ENCODE data around the gene HSD17B3.

DNA sequence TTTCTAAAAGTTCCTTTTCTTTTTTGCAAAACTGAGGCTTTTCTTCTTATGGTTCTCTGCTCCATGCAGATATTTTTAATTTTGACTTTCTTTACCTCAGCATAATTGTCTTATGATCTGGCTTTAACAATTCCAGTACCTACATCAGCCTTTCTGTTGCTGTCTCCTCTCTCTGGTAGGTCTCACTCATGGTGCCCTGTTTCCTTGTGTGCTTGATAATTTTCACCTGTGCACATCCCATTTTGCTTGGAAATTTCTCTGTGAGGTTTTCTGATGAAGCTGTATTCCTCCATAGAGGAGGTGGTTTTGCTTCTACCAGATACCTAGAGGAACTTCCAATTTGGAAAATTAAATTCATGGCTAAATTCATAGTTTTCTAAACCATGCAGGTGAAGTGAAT is 2.3 kb upstream of the HSD17B3 start:
- TF ChIP-seq, protein P1, sequence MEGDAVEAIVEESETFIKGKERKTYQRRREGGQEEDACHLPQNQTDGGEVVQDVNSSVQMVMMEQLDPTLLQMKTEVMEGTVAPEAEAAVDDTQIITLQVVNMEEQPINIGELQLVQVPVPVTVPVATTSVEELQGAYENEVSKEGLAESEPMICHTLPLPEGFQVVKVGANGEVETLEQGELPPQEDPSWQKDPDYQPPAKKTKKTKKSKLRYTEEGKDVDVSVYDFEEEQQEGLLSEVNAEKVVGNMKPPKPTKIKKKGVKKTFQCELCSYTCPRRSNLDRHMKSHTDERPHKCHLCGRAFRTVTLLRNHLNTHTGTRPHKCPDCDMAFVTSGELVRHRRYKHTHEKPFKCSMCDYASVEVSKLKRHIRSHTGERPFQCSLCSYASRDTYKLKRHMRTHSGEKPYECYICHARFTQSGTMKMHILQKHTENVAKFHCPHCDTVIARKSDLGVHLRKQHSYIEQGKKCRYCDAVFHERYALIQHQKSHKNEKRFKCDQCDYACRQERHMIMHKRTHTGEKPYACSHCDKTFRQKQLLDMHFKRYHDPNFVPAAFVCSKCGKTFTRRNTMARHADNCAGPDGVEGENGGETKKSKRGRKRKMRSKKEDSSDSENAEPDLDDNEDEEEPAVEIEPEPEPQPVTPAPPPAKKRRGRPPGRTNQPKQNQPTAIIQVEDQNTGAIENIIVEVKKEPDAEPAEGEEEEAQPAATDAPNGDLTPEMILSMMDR (IDR thresholded peaks at IDR 0.05 in 2 of 3, conservative IDR thresholded peaks at IDR 0.05 in 1 of 3; ENCODE audit: control insufficient read depth in 2 of 3, extremely low read depth in 1 of 3, insufficient read depth in 1 of 3, low read depth in 3 of 3, low read length in 3 of 3) = no peak
- TF ChIP-seq SREBF2 (IDR thresholded peaks at IDR 0.05; ENCODE audit: low read length) (no peak), ZNF24 (IDR thresholded peaks at IDR 0.05) (no peak), EP300 (IDR thresholded peaks at IDR 0.05; ENCODE audit: borderline replicate concordance in 1 of 2, control insufficient read depth in 1 of 2, low read depth in 2 of 2, low read length in 2 of 2) (no peak)
- TF ChIP-seq, protein P2, sequence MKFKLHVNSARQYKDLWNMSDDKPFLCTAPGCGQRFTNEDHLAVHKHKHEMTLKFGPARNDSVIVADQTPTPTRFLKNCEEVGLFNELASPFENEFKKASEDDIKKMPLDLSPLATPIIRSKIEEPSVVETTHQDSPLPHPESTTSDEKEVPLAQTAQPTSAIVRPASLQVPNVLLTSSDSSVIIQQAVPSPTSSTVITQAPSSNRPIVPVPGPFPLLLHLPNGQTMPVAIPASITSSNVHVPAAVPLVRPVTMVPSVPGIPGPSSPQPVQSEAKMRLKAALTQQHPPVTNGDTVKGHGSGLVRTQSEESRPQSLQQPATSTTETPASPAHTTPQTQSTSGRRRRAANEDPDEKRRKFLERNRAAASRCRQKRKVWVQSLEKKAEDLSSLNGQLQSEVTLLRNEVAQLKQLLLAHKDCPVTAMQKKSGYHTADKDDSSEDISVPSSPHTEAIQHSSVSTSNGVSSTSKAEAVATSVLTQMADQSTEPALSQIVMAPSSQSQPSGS (IDR thresholded peaks at IDR 0.05; ENCODE audit: low read length) = no peak
- TF ChIP-seq, protein P3, sequence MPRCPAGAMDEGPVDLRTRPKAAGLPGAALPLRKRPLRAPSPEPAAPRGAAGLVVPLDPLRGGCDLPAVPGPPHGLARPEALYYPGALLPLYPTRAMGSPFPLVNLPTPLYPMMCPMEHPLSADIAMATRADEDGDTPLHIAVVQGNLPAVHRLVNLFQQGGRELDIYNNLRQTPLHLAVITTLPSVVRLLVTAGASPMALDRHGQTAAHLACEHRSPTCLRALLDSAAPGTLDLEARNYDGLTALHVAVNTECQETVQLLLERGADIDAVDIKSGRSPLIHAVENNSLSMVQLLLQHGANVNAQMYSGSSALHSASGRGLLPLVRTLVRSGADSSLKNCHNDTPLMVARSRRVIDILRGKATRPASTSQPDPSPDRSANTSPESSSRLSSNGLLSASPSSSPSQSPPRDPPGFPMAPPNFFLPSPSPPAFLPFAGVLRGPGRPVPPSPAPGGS (IDR thresholded peaks at IDR 0.05; ENCODE audit: borderline replicate concordance, insufficient read depth, low read depth, low read length, poor library complexity, severe bottlenecking) = no peak
- TF ChIP-seq, protein P4, sequence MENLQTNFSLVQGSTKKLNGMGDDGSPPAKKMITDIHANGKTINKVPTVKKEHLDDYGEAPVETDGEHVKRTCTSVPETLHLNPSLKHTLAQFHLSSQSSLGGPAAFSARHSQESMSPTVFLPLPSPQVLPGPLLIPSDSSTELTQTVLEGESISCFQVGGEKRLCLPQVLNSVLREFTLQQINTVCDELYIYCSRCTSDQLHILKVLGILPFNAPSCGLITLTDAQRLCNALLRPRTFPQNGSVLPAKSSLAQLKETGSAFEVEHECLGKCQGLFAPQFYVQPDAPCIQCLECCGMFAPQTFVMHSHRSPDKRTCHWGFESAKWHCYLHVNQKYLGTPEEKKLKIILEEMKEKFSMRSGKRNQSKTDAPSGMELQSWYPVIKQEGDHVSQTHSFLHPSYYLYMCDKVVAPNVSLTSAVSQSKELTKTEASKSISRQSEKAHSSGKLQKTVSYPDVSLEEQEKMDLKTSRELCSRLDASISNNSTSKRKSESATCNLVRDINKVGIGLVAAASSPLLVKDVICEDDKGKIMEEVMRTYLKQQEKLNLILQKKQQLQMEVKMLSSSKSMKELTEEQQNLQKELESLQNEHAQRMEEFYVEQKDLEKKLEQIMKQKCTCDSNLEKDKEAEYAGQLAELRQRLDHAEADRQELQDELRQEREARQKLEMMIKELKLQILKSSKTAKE (IDR thresholded peaks at IDR 0.05; ENCODE audit: low read depth, poor library complexity, severe bottlenecking) = no peak
- TF ChIP-seq, protein P5, sequence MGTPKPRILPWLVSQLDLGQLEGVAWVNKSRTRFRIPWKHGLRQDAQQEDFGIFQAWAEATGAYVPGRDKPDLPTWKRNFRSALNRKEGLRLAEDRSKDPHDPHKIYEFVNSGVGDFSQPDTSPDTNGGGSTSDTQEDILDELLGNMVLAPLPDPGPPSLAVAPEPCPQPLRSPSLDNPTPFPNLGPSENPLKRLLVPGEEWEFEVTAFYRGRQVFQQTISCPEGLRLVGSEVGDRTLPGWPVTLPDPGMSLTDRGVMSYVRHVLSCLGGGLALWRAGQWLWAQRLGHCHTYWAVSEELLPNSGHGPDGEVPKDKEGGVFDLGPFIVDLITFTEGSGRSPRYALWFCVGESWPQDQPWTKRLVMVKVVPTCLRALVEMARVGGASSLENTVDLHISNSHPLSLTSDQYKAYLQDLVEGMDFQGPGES (IDR thresholded peaks at IDR 0.05) = no peak
- TF ChIP-seq, protein P6, sequence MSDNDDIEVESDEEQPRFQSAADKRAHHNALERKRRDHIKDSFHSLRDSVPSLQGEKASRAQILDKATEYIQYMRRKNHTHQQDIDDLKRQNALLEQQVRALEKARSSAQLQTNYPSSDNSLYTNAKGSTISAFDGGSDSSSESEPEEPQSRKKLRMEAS (IDR thresholded peaks at IDR 0.05; ENCODE audit: low read depth, low read length) = no peak
